ENCODE results near the gene GAS7. TPM values are rescaled to one million over a fixed set of nuclear protein-coding genes. Genes with fewer than 3 reads are reported as not detected.

GAS7 gene
- total and polyA plus RNA-seq, 9 donors, result 7.1 to 48.0 (median 24.2) TPM

DNA sequence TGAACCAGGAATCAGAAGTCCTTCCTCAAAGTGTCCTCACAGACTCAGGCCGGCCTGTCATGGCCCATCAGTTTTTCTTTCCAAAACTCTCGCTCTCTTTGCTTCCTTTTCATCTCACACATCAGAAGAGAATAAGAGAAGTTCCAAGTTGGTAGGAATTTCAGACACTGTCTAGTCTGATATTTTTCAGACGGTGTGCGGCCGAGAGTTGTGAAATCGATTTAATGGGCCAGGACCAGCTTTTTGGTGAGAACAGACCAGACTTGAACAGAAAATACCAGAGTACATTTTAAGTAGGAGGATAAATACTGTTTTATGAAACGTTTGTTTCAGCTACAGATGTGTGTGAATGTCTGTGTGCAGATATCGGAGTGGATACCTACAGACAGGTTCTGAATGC is 268.5 kb downstream of the GAS7 start:
- Histone ChIP-seq H3K4me1 (ENCODE audit: insufficient read depth) (peaks cover 1% of the 10 kb centered on the region), H3K9me3 (no peaks in the 10 kb centered on the region), H3K27ac (no peak overlapping the region), H3K36me3 (no peaks in the 10 kb centered on the region), H3K4me3 (no peak overlapping the region), H3K27me3 (no peaks in the 10 kb centered on the region)
- TF ChIP-seq EP300 (IDR thresholded peaks at IDR 0.05) (no peak), POLR2A (IDR thresholded peaks at IDR 0.05) (no peak)
- TF ChIP-seq, protein P1, sequence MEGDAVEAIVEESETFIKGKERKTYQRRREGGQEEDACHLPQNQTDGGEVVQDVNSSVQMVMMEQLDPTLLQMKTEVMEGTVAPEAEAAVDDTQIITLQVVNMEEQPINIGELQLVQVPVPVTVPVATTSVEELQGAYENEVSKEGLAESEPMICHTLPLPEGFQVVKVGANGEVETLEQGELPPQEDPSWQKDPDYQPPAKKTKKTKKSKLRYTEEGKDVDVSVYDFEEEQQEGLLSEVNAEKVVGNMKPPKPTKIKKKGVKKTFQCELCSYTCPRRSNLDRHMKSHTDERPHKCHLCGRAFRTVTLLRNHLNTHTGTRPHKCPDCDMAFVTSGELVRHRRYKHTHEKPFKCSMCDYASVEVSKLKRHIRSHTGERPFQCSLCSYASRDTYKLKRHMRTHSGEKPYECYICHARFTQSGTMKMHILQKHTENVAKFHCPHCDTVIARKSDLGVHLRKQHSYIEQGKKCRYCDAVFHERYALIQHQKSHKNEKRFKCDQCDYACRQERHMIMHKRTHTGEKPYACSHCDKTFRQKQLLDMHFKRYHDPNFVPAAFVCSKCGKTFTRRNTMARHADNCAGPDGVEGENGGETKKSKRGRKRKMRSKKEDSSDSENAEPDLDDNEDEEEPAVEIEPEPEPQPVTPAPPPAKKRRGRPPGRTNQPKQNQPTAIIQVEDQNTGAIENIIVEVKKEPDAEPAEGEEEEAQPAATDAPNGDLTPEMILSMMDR (IDR thresholded peaks at IDR 0.05), result no peak
- 55 to 83% (median 60%) methylated on average over 8 of the region's 8 CpGs for WGBS, 3 donors
- intact Hi-C loops (cut with DNase I), result loop anchor here in 2 of 4 donors (5.0 to 10.0 kb wide), 2 partner anchors 685 to 687 kb away; no protein-coding TSS in a partner anchor
- DNase-seq, result no peak

DNA sequence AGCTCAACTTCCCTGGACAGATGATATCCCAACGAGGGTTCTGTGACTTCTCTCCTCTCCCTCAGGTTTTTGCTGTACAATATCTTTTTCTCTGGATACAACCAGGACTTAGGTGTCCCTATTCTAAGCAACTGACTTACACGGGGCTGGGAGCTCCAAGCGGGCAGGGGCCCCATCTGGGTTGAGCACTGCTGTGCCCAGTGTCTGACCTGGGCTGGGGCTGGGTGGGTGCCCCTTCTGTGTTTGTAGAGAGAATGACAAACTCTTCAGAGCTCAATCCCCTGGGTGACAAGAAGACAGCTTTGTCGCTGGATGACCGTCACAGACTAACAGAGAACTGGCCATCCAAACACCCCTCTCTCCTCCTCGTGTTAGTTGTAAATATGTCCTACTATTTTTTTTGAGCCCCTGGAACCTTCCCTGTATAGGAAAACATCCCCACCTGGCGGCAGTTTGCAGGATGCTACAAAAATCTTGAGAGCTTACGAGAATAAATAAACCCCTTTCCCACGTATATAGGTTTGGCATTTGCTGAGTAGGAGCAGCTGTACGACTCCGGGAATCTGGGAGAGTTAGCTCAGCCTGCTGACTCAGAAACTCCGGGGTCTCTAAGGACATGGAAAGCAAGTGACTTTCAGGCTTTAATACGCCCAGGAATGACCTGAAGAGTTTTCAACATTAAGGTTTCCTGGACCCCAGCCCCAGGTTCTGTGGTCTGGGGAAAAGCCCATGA is 269.6 kb downstream of the GAS7 start:
- peaks cover 2% of the 10 kb centered on the region for H3K4me1 ChIP-seq (ENCODE audit: insufficient read depth)
- H3K36me3 ChIP-seq, result no peaks in the 10 kb centered on the region
- H3K4me3 ChIP-seq, result no peak overlapping the region
- TF ChIP-seq POLR2A (IDR thresholded peaks at IDR 0.05) (no peak), EP300 (IDR thresholded peaks at IDR 0.05) (no peak)
- TF ChIP-seq, protein P1 (IDR thresholded peaks at IDR 0.05), result peak in 2 of 3 donors; percentile 33 to 43
- intact Hi-C loops (cut with DNase I), result loop anchor here in 1 of 4 donors (5.0 kb wide), 1 partner anchor 689 kb away; no protein-coding TSS in a partner anchor
- H3K9me3 ChIP-seq, result no peaks in the 10 kb centered on the region
- peak in 4 of 5 donors; percentile 19 to 48 (median 45) for DNase-seq
- H3K27ac ChIP-seq, result no peak overlapping the region
- no peaks in the 10 kb centered on the region for H3K27me3 ChIP-seq
- 23 to 36% (median 23%) methylated on average over 13 of the region's 13 CpGs for WGBS, 3 donors

DNA sequence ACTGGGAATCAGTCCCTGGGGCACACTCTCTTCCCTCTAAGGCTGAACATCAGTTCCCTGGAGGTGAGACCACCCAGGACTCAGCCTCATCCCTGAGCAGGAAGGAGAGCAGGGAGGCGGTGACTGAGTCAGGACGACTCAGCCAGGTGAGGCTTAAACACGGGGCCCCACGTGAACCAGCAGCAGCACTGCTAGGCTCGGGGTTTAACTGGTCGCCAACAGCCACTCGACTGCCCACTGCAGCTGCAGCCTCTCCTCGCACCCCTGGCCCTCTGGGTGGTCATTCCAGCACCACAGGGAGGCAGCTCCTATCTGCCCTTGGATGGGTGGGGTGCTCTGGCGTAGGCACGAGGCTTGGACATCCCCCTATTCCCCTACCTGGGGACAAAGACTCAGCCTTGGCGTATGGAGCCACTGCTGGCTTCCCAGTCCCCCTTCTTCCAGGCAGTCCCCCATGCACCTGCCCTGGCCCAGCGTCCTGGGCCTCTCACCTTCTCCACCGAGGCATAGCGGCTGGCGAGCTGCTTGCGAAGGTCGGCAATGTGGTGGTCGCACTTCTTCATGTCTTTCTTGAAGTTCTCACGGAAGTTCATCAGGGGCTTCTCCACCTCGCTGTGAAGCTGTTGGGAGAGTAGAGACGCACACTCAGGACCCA is 272.1 kb downstream of the GAS7 start:
- no peaks in the 10 kb centered on the region for H3K9me3 ChIP-seq
- intact Hi-C loops (cut with DNase I), result loop anchor here in 1 of 4 donors (5.0 kb wide), 1 partner anchor 691 kb away; no protein-coding TSS in a partner anchor
- H3K27ac ChIP-seq, result no peak overlapping the region
- H3K27me3 ChIP-seq, result no peaks in the 10 kb centered on the region
- H3K36me3 ChIP-seq, result no peaks in the 10 kb centered on the region
- H3K4me3 ChIP-seq, result no peak overlapping the region
- WGBS, 3 donors, result 83 to 91% (median 90%) methylated on average over 20 to 21 of the region's 21 CpGs
- peaks cover 2% of the 10 kb centered on the region for H3K4me1 ChIP-seq (ENCODE audit: insufficient read depth)
- no peak for DNase-seq
- TF ChIP-seq POLR2A (IDR thresholded peaks at IDR 0.05) (no peak), EP300 (IDR thresholded peaks at IDR 0.05) (no peak)
- TF ChIP-seq, protein P1 (IDR thresholded peaks at IDR 0.05), result no peak

DNA sequence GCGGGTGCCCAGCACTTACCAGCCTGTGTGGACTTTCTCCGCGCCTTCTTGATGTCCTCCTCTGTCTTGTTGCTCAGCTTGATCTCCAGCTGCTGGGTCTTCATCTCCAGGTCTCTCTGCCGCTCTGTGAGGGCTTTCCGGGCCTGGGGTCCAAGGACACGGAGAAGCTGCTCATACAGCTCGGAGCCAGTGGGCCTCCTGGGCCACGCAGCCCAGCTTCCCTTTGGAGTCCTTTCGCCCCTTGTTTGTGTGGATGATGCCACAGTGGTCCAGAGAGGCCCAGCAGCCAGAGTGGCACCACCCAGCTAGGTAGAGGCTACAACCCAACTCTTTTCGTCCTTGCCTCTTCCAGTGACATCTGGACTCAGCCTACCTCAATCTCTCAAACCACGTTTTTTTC is 272.9 kb downstream of the GAS7 start:
- intact Hi-C loops (cut with DNase I), result loop anchor here in 2 of 4 donors (1.0 to 5.0 kb wide), 2 partner anchors 690 to 692 kb away; no protein-coding TSS in a partner anchor
- Histone ChIP-seq H3K36me3 (no peaks in the 10 kb centered on the region), H3K4me3 (no peak overlapping the region), H3K4me1 (ENCODE audit: insufficient read depth) (peaks cover 2% of the 10 kb centered on the region), H3K27ac (no peak overlapping the region), H3K27me3 (no peaks in the 10 kb centered on the region), H3K9me3 (no peaks in the 10 kb centered on the region)
- no peak for DNase-seq
- WGBS, 3 donors, result 92 to 95% (median 93%) methylated on average over 11 of the region's 11 CpGs
- TF ChIP-seq POLR2A (IDR thresholded peaks at IDR 0.05) (no peak), EP300 (IDR thresholded peaks at IDR 0.05) (no peak)
- TF ChIP-seq, protein P1 (IDR thresholded peaks at IDR 0.05), result no peak
